ENCODE results near the gene CACNA1C.

DNA sequence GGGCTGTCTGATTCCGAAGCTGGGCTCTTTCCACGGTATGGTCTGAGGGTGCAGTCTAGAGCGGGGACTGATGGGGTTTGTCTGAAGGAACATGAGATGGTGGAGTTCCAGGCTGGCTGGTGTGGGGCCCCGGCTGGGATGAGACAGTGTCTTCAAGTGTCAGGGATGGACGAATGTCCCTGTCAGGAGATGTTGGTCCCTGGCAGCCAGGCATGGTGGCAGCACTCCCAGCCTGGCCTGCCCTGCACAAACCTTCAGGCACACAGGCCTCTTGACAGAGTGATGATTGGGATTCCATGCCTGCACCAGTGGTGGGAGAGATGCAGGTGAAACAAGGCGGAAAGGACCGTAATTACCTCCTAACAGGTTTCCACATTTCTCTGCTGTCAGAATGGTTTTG is 221.9 kb downstream of the CACNA1C start:
- TF ChIP-seq, protein P1, sequence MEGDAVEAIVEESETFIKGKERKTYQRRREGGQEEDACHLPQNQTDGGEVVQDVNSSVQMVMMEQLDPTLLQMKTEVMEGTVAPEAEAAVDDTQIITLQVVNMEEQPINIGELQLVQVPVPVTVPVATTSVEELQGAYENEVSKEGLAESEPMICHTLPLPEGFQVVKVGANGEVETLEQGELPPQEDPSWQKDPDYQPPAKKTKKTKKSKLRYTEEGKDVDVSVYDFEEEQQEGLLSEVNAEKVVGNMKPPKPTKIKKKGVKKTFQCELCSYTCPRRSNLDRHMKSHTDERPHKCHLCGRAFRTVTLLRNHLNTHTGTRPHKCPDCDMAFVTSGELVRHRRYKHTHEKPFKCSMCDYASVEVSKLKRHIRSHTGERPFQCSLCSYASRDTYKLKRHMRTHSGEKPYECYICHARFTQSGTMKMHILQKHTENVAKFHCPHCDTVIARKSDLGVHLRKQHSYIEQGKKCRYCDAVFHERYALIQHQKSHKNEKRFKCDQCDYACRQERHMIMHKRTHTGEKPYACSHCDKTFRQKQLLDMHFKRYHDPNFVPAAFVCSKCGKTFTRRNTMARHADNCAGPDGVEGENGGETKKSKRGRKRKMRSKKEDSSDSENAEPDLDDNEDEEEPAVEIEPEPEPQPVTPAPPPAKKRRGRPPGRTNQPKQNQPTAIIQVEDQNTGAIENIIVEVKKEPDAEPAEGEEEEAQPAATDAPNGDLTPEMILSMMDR (conservative IDR thresholded peaks at IDR 0.05; ENCODE audit: low read depth, low read length): no peak
- no peak for TF ChIP-seq EZH2 (IDR thresholded peaks at IDR 0.05; ENCODE audit: borderline replicate concordance, low read depth, low read length, poor library complexity, severe bottlenecking)

All from A673 (cell line).